HepG2 (cell line): ENCODE results near the gene BCL2L13.

ENCODE experiments used
- CTCF ChIP-seq: sonication (generic); formaldehyde crosslinking; IDR thresholded peaks from 2 replicates; pipeline ENCODE4 v1.5.0; 2020; ENCODE audit warnings: mild to moderate bottlenecking, missing genetic modification reagents, moderate library complexity
- FOSL1 ChIP-seq: sonication (generic); formaldehyde crosslinking; IDR thresholded peaks from 2 replicates; pipeline ENCODE4 v1.9.0; 2021; ENCODE audit warnings: missing genetic modification reagents, borderline replicate concordance
- FOXM1 ChIP-seq: sonication (generic); formaldehyde crosslinking; IDR thresholded peaks from 2 replicates; pipeline ENCODE4 v1.5.0; 2020; ENCODE audit warnings: missing genetic modification reagents
- MAFK ChIP-seq, 2 experiments: IDR thresholded peaks in 1 of 2; conservative IDR thresholded peaks in 1 of 2; 2 replicates each; pipeline ENCODE4 v1.6.1; 2011; ENCODE audit warnings: improper control_type of control experiment in 2 of 2, low read length in 2 of 2
- REST ChIP-seq, 2 experiments: IDR thresholded peaks; 2 replicates each; pipeline ENCODE4 v1.6.1; 2011 to 2012; ENCODE audit warnings: low read length in 2 of 2, borderline replicate concordance in 1 of 2, low read depth in 1 of 2, mild to moderate bottlenecking in 1 of 2, moderate library complexity in 1 of 2
- ZBTB42 ChIP-seq: sonication (generic); formaldehyde crosslinking; IDR thresholded peaks from 2 replicates; pipeline ENCODE4 v1.5.0; 2020; ENCODE audit warnings: mild to moderate bottlenecking, missing genetic modification reagents

GRCh38 chr22:17694752-17695151, 56.2 kb downstream of the BCL2L13 start:
- no peak for TF ChIP-seq REST (IDR thresholded peaks at IDR 0.05; ENCODE audit: borderline replicate concordance in 1 of 2, low read depth in 1 of 2, low read length in 2 of 2)
- no peak for TF ChIP-seq FOXM1
- TF ChIP-seq CTCF: no peak
- no peak for TF ChIP-seq ZBTB42
- TF ChIP-seq FOSL1: no peak
- no peak for TF ChIP-seq MAFK (conservative IDR thresholded peaks at IDR 0.05 in 1 of 2, IDR thresholded peaks at IDR 0.05 in 1 of 2; ENCODE audit: low read length in 2 of 2)
